ENCODE measurements around the gene ABCG1. TPM values are rescaled to one million over a fixed set of nuclear protein-coding genes. Genes with fewer than 3 reads are reported as not detected.

The ABCG1 gene
- total and polyA plus RNA-seq, 2 donors (not counting 3 experiments of a cell fraction or from before 2014, with no cell fraction given), result 6.7 to 19.6 TPM

DNA sequence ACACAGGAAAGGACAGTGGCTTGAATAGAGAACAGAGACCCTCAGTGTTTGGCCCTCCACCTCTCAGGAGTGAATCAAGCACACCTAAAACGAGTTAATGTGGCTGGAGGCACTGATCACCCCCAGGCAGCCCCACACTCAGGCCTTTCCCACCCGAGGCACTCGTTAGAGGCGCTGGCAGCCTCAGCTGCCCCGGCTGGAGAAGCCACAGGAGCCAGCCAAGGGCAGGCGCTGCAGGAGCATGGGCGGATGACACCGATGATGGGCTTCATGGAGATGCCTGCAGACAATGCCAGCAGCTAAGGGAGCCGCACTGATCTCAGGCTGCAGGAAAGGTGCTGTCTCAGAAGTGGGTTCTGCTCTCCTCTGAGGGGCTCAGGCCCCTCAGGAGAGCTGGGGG, 24.1 kb upstream of the ABCG1 start:
- no peak for TF ChIP-seq POLR2A (IDR thresholded peaks at IDR 0.05; ENCODE audit: low read depth, low read length)
- TF ChIP-seq, protein P1, sequence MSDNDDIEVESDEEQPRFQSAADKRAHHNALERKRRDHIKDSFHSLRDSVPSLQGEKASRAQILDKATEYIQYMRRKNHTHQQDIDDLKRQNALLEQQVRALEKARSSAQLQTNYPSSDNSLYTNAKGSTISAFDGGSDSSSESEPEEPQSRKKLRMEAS (IDR thresholded peaks at IDR 0.05; ENCODE audit: insufficient read depth, insufficient read length), result no peak
- no peak for TF ChIP-seq JUN (IDR thresholded peaks at IDR 0.05; ENCODE audit: borderline replicate concordance, insufficient read depth, insufficient read length, low read depth)
- no peak for TF ChIP-seq FOS (IDR thresholded peaks at IDR 0.05; ENCODE audit: borderline replicate concordance, insufficient read depth, low read length)
- TF ChIP-seq, protein P2, sequence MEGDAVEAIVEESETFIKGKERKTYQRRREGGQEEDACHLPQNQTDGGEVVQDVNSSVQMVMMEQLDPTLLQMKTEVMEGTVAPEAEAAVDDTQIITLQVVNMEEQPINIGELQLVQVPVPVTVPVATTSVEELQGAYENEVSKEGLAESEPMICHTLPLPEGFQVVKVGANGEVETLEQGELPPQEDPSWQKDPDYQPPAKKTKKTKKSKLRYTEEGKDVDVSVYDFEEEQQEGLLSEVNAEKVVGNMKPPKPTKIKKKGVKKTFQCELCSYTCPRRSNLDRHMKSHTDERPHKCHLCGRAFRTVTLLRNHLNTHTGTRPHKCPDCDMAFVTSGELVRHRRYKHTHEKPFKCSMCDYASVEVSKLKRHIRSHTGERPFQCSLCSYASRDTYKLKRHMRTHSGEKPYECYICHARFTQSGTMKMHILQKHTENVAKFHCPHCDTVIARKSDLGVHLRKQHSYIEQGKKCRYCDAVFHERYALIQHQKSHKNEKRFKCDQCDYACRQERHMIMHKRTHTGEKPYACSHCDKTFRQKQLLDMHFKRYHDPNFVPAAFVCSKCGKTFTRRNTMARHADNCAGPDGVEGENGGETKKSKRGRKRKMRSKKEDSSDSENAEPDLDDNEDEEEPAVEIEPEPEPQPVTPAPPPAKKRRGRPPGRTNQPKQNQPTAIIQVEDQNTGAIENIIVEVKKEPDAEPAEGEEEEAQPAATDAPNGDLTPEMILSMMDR (IDR thresholded peaks at IDR 0.05; ENCODE audit: extremely low read depth in 1 of 2, insufficient read depth in 1 of 2, low read depth in 1 of 2, low read length in 2 of 2), result no peak
- TF ChIP-seq POLR2AphosphoS5 (IDR thresholded peaks at IDR 0.05; ENCODE audit: insufficient read depth, low read depth, low read length), result no peak
- TF ChIP-seq MYC (IDR thresholded peaks at IDR 0.05; ENCODE audit: low read depth, low read length), result no peak
- no peak for TF ChIP-seq EZH2 (IDR thresholded peaks at IDR 0.05; ENCODE audit: borderline replicate concordance, low read depth, low read length, severe bottlenecking)
- no peak for TF ChIP-seq GATA2 (IDR thresholded peaks at IDR 0.05; ENCODE audit: insufficient read depth, insufficient read length, low read depth, low read length)
- no peaks in the 10 kb centered on the region for H4K20me1 ChIP-seq (replicated peaks; ENCODE audit: control insufficient read depth, extremely low read depth, insufficient read depth, low read length)
- H3K36me3 ChIP-seq (ENCODE audit: control insufficient read depth in 2 of 2, extremely low read depth in 1 of 2, insufficient read depth in 2 of 2, low read length in 2 of 2), result no peaks in the 10 kb centered on the region
- intact Hi-C loops (cut with micrococcal nuclease), result loop anchor here (5.0 kb wide), 1 partner anchor 33 kb away; no protein-coding TSS in a partner anchor
- dilution Hi-C loops (cut with MboI; ENCODE audit: extremely low pct_ligation_motif_present, low sequenced_read_pairs), result no loop called here
- DNase-seq (ENCODE audit: low read depth, low spot score) (no peak), FAIRE-seq (no peak)
- BruUV-seq (replicated peaks), result no TSS peak
- ChIA-PET CTCF (no interaction called here), POLR2A (no interaction called here)
- H3K9me3 ChIP-seq (replicated peaks; ENCODE audit: control insufficient read depth, insufficient read depth, low read length), result no peaks in the 10 kb centered on the region
- peaks cover 0 to 5% of the 10 kb centered on the region in 2 experiments for H3K27me3 ChIP-seq (ENCODE audit: control insufficient read depth in 2 of 2, insufficient read depth in 2 of 2, low read length in 2 of 2)
- H3K9me1 ChIP-seq (replicated peaks; ENCODE audit: control insufficient read depth, extremely low read depth, insufficient read depth, low read length), result no peaks in the 10 kb centered on the region
- H3K4me2 ChIP-seq (ENCODE audit: insufficient read depth, low read length), result no peak overlapping the region
- no peak overlapping the region for H3K27ac ChIP-seq (ENCODE audit: insufficient read depth, low read depth, low read length)
- no peak overlapping the region for H3K4me3 ChIP-seq (replicated peaks in 1 of 3; ENCODE audit: insufficient read depth in 1 of 3, low read depth in 1 of 3, low read length in 3 of 3)
- no peaks in the 10 kb centered on the region for H3K79me2 ChIP-seq (ENCODE audit: control insufficient read depth, insufficient read depth, low read length)
- H2AFZ ChIP-seq (ENCODE audit: low read depth, low read length), result no peak overlapping the region
- no peak overlapping the region for H3K9ac ChIP-seq (replicated peaks; ENCODE audit: extremely low read depth, insufficient read depth, low read length)
- H3K4me1 ChIP-seq (ENCODE audit: control insufficient read depth, extremely low read depth, insufficient read depth, low read length), result peaks cover 22% of the 10 kb centered on the region

Measured in endothelial cell of umbilical vein (primary cell).